ENCODE data around the gene SH3PXD2A.
A peak's percentile ranks its signal among the peaks of the same experiment; 100 is the strongest.
"Not testable (repeated sequence)": the region's sequence is repeated elsewhere in the genome, so short reads cannot be mapped to it uniquely, and the experiment has no call there.

The SH3PXD2A gene

DNA sequence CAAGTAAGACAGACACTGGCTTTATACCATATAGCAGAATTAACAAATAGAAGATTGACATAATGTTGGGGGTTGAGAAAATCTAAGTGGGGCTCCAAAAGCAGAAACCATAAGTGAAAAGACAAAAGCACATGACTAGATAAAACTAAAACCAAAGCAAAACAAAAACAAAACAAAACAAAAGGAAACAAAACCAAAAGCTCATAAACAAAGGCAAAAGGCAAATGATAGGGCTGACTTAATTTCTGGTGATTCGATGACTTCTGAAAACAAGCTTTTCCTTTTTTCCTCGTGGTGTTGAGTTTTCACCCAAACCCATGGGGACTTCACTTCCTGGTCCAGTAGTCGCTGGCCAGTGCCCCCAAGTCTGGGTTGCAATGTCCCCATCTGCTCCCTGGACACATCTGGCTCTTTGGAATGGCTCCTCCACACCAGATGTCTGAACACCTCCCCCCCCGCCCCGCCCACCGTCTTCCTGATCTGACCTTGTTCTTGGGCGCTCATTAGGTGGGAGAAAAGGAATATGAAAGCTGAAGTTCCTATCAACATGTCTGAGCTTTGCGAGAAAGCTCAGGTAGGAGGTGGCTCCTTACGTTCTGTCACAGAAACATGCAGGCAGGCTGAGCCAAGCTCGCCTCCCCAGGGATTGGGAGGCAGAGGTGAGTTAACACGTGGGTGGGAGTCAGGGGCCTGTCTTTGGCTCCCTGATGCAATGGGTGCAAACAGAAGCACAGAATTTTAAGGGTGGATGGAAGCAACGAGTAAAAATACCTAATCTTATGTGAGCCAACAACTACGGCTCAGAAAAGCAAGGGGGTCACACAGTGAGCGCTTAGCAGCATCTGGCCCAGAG lies 240.8 kb downstream of the SH3PXD2A start:
- no peak for DNase-seq

DNA sequence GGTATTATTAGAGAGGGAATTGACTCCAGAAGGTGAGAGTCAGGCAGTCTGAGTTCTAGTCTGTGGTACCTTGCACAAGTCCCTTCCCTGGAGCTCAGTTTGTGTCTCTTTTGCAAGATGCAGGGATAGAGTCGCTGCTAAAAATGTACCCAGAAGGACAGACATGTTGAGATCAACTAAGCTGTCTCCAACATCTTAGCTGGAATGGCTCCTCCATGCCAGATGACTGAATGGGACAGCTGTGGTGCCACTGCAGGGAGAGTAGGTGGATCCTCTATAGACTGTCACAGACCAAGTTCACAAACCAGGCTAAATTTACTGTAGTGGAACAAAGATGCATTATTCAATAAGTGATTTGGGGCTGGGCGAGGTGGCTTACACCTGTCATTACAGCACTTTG lies 241.8 kb downstream of the SH3PXD2A start:
- no peak for DNase-seq

GRCh38 chr10:103612462-103613365 lies 242.7 kb downstream of the SH3PXD2A start:
- no peak for DNase-seq

GRCh38 chr10:103610921-103611511 lies 244.4 kb downstream of the SH3PXD2A start:
- no peak for DNase-seq

GRCh38 chr10:103610083-103610472 lies 245.3 kb downstream of the SH3PXD2A start:
- no peak for DNase-seq

DNA sequence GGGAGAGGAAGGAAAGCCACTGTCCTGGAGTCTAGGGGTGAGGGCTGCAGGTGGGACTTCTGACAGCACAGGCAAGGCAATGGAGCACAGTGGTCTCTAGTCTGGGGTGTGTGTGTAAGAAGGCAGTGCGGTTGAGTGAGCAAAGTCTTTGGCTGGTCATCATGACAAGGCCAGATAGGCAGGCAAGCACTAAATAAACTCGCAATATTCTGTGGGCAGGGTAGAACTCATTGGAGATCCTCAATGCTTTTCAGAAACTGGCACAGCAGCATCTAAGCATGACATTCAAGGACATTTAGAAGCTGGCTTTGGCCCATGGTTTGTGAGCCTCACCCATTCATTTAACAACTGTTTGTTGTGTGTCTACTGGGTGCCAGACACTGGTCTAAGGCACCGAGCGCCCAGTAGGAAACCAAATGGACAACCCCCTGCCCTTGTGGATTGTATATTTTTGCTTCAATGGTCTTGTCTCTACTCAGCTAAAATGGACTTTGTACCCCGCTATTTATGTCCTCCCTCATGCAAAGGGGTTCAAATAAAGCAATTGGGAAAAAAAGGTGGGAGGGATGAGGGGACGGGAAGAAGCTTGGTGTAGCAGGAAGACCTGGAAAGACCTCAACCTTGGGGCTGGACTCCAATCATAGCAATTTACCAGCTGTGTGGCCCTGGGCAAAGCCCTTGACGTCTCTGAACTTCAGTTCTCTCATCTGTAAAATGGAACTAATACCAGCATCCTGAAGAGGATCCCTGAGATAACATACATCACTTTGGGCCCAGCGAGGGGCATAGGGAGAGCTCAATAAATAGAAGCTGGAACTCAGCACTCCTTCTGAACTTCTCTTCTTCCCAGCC lies 245.9 kb downstream of the SH3PXD2A start:
- no peak for DNase-seq

DNA sequence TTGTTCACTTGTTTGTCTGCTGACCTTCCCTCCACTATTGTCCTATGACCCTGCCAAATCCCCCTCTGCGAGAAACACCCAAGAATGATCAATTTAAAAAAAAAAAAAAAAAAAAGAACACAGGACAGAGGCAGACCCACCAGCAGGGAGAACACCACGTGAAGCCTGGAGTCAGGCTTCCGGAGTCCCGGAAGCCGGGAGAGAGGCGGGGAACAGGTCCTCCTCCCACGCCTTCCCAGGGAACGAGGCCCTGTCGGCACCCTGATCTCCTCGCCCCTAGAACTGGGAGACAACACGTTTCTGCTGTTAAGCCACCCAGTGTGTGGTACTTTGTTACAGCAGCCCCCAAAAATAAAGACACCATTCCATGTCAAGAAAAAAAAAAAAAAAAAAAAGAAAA lies 247.3 kb downstream of the SH3PXD2A start:
- not testable (repeated sequence) for DNase-seq

DNA sequence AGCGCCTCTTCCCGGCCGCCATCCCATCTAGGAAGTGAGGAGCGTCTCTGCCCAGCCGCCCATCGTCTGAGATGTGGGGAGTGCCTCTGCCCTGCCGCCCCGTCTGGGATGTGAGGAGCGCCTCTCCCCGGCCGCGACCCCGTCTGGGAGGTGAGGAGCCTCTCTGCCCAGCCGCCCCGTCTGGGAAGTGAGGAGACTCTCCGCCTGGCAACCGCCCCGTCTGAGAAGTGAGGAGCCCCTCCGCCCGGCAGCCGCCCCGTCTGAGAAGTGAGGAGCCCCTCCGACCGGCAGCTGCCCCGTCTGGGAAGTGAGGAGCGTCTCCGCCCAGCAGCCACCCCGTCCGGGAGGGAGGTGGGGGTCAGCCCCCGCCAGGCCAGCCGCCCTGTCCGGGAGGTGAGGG lies 248.3 kb downstream of the SH3PXD2A start:
- DNase-seq, result not testable (repeated sequence)

DNA sequence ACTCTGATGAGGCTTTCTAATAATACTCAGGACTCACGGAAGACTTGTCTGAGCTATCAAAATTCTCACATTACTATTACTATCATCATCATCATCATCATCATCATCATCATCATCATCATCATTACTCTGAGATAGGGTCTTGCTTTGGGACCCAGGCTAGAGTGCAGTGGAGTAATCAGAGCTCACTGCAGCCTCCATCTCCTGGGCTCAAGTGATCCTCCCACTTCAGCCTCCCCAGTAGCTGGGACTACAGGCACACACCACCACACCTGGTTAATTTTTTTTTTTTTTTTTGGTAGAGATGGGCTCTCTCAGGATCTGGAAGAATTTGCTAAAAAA lies 249.3 kb downstream of the SH3PXD2A start:
- DNase-seq, result not testable (repeated sequence)

GRCh38 chr10:103605359-103606096 lies 249.8 kb downstream of the SH3PXD2A start:
- no peak for DNase-seq

- DNase-seq, result no peak
Observed at GRCh38 chr10:103603382-103603781, 252.0 kb downstream of the SH3PXD2A start.

GRCh38 chr10:103602852-103603155 lies 252.6 kb downstream of the SH3PXD2A start:
- no peak for DNase-seq

- DNase-seq, result no peak
Observed at GRCh38 chr10:103602028-103602851, 253.1 kb downstream of the SH3PXD2A start.

- no peak for DNase-seq
Observed at GRCh38 chr10:103600956-103601569, 254.3 kb downstream of the SH3PXD2A start.

DNA sequence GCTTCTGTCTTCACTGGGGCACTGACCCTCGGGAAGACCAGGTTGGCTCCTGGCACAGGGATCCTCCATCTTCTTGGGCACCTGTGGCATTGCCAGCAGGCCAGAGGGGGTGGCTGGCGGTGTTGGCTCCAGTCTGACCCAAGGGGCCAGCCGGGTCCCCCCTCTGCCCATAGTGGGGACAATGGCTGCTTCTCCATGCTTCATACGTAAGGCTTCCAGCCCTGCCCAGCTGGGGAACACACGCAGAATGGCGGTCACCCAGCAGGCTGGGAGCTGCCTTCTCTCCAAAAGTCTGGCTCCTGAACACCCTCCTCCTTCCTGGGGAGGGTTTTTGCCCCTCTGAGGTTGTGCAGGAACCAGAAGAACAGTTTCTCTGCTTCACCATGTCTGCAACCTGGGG lies 255.1 kb downstream of the SH3PXD2A start:
- DNase-seq, result no peak

- DNase-seq, result no peak
Observed at GRCh38 chr10:103599907-103600306, 255.5 kb downstream of the SH3PXD2A start.

- DNase-seq, result no peak
Observed at GRCh38 chr10:103599211-103599610, 256.2 kb downstream of the SH3PXD2A start.

GRCh38 chr10:103598654-103599115 lies 256.7 kb downstream of the SH3PXD2A start:
- DNase-seq, result peak; percentile 12

- no peak for DNase-seq
Observed at GRCh38 chr10:103597003-103597402, 258.4 kb downstream of the SH3PXD2A start.

- DNase-seq, result no peak
Observed at GRCh38 chr10:103595933-103596726, 259.2 kb downstream of the SH3PXD2A start.
